GM18909 (cell line): Measurements from ENCODE around the gene NCBP2.

Experiments
- ATAC-seq: cut with Tn5 transposase; IDR thresholded peaks from one replicate; pipeline ENCODE4 v1.9.1; 2021; ENCODE audit warnings: mild to moderate bottlenecking; ENCODE audit not compliant: unreplicated experiment, poor library complexity

Gene NCBP2

DNA sequence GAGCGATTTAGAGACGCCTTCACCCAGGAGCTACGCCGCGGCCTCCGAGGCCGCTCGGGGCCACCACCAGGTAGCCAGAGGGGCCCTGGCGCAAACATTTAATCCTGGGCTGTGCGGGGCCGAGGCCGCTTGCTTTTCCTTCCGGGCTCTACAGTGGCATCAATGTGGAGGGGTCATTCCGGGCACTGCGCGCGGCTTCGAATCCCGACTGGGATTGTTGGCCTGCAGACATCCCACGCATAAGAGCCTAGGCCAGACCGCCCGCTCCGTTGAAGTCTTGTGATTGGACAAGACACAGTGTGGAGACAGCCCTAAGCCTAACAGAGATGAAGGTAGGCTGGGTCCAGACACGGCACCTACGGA lies 568 bp upstream of the NCBP2 start:
- peak; percentile 13 for ATAC-seq

GRCh38 chr3:196941729-196942225 lies 551 bp downstream of the NCBP2 start:
- peak; percentile 35 for ATAC-seq

DNA sequence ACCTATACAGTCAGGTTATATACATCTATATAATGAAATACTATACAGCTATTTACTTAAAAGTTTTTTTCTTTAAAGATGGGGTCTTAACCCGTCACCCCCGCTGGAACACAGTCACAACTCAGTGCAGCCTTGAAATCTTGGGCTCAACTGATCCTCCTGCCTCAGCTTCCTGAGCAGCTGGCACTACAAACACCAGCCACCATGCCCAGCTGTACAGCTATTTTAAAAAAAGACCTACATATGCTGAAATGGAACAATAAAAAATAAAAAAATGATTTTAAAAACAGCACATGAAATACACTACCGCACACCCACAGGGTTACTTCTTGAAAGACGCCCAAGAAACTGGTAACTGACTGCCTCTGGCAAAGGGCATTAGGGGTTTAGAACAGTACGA lies 3.8 kb downstream of the NCBP2 start:
- no peak for ATAC-seq

GRCh38 chr3:196938124-196938523 lies 4.2 kb downstream of the NCBP2 start:
- ATAC-seq, result no peak

DNA sequence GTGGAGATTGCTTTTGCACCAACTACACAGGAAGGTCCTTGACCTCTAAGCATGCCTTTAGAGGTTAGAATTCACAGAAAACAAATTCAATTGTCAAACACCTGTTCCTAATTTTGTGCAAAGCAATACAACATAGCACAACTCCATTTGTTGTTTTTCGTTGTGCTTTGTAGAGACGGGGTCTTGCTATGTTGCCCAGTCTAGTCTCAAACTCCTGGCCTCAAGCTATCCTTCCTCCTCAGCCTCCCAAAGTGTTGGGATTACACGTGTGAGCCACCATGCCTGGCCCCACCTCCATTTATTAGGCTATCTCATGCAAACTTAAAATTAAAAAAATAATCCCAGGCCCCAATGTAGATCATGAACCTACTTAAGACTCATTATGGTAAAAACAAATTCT lies 6.0 kb downstream of the NCBP2 start:
- ATAC-seq, result no peak

GRCh38 chr3:196932600-196932999 lies 9.7 kb downstream of the NCBP2 start:
- ATAC-seq, result peak; percentile 45

DNA sequence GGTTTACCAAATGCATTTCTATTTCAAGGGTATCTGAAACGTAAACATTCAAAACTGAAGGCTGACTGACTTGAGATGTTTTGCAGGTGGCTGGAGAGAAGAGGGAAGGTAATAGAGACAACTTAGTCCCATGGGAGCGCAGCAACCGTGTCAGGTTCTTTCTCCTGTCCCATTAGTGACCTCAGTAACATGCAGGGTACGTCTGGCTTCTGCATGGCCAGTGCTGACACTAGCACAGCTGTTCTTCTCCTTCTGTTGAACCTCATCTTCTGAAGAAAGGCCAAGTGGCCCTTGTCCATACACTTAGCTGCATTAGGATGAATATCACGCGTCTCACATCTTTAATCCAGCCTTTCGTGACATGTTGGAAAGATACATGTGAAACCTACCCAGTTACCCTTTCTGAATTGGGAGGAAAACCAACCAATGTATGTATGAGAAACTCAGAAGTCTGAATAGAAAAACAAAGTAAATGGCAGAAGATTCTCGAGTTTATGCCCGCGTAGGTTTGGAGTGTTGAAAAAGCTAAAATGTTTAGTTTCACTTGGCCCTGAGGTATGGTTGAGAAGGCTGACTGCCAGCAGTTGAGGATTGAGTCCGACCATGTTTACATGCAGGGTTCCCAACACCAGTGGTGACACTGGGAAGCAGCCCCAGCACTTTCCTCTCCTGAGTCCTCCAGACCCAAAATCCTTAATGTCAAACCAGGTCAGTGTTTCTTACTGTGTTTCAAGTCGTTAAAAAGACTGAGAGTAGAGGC lies 10.3 kb downstream of the NCBP2 start:
- ATAC-seq, result peak; percentile 24

- no peak for ATAC-seq
Measured at GRCh38 chr3:196931157-196931556, 11.2 kb downstream of the NCBP2 start.

DNA sequence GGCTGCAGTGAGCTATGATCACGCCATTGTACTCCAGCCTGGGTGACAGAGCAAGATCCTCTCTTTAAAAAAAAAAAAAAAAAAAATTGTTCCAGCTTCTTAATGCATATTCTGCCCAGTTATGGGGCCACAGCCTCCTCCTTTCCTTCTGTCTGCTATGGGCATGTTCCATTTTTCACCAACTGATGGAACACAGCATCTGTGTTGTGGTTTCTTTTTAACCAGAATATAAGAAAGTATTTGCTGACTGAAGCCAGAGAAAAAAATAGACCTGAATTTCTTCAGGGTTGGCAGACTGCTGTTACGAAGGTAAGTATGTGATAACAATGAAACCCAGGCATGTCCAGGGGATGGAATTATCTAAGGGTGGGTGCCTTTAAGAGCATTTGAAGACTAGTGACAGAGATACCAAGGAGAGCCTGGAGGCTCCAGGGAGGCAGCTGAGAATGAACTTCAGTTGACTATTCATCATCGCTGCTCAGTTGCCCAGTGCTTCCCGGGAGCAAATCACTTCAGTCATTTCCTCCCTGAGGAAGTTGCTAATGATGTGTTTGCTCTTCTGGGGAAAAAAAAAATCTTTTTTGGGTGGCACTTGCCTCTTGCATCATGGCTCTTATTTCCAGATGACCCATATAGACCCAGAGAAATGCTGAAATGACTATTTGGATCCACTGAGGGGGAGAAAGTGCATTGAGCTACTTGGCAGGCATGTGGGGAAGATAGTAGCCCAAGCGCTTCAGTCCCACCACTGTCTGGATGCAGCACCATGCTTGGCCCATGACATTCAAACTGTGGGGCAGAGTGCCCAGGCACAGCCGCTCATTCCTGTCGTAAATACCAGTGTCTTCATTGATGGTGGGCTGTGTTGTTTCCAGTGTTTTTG lies 14.5 kb downstream of the NCBP2 start:
- ATAC-seq, result no peak

DNA sequence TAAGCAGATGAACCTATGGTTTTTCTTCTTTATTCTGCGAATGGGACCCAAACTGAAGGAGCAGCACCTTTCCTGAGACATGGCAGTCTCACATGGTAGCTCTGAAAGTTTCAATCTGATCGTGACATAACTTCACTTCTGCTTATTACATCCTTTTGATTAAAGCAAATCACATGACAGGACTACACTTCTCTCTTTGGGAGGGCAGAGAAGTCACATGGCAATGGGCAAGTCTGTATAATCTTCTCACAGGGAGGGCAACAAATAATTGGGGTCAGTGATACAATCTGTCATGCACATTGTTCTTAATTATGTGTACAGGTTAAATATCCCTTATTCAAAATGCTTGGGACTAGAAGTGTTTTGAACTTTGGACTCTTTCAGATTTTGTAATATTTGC lies 21.6 kb downstream of the NCBP2 start:
- ATAC-seq, result no peak

DNA sequence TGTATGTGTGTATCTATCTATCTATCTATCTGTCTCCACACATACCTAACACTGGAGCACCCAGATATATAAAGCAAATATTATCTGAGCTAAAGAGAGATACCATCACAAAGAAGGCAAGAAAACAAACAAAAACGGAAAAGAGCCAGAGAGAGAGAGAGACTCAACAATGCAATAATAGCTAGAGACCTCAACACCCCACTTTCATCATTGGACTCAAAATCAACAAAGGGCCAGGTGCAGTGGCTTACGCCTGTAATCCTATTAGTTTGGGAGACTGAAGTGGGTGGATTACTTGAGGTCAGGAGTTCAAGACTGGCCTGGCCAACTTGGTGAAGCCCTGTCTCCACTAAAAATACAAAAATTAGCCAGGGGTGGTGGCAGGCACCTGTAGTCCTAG lies 23.4 kb downstream of the NCBP2 start:
- ATAC-seq, result no peak

DNA sequence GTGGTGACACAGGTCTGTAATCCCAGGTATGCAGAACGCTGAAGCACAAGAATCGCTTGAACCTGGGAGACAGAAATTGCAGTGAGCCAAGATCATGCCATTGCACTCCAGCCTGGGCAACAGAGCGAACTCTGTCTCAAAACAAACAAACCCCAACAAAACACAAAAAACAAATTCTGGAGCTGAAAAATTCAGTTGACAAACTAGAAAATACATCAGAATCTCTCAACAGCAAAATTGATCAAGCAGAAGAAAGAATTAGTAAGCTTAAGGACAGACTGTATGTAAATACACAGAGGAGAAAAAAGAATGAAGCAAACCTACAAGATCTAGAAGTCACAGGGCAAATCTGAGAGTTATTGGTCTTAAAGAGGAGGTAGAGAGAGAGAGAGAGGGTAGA lies 25.3 kb downstream of the NCBP2 start:
- ATAC-seq, result no peak

DNA sequence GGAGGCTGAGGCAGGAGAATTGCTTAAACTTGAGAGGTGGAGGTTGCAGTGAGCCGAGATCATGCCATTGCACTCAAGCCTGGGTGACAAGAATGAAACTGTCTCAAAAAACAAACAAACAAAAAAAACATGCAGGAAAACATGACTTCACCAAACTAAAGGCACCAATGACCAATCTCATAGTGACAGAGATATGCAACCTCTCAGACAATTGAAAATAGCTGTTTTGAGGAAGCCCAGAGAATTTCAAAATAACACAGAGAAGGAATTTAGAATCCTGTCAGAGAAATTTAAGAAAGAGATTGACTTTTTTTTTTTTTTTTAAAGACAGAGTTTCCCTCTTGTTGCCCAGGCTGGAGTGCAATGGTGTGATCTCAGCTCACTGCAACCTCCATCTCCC lies 26.1 kb downstream of the NCBP2 start:
- ATAC-seq, result no peak

DNA sequence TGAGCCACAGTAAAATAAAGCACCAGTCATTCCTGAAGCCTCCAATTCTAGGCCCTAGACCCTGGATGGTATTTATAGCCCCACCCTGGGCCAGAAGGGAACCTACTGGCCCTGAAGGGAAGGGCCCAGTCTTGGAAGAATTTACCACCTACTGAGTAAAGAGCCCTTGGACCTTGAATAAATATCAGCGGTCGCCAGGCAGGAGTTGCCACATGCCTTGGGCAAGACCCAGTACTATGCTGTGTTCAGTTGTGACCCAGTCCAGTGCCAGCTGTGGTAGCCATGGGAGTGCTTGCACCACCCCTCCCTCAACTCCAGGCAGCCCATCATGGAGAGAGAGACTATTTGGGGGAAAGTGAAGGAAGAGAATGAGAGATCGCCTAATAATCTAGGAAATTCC lies 27.0 kb downstream of the NCBP2 start:
- ATAC-seq, result no peak

GRCh38 chr3:196914866-196915265 lies 27.5 kb downstream of the NCBP2 start:
- no peak for ATAC-seq

DNA sequence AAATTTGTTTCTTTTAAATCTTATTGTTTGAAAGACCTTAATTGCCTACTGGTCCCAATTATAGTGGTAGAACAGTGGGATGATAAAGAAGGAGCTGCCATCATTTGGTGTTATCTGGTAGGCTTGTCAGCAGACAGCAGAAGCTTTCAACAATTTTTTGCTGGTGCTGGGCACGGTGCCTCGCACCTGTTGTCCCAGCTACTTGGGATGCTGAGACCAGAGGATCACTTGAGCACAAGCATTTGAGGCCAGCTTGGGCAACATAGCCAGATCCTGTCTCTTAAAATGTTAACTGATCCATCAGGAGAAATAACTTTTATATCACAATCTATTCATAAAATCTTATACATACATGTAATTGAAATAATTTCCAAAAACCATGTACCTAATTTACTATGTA lies 38.6 kb downstream of the NCBP2 start:
- no peak for ATAC-seq

GRCh38 chr3:196902296-196902695 lies 40.0 kb downstream of the NCBP2 start:
- ATAC-seq, result no peak

DNA sequence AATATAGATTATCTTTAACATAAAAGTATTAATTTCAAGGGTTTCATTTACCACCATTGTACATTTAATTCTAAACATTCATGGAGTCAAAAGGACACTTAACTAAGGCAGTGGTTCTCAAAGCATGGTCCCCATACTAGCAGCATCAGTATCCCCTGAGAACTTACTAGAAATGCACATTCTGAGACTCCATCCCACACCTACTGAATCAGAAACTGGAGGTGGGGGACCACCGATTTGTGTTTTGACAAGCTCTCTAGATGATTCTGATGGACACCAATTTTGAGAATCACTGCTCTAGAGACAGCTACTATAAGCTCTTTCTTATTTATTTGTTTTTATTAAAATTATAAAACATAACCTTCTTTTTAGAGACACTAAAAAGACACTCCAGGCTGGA lies 40.6 kb downstream of the NCBP2 start:
- no peak for ATAC-seq

DNA sequence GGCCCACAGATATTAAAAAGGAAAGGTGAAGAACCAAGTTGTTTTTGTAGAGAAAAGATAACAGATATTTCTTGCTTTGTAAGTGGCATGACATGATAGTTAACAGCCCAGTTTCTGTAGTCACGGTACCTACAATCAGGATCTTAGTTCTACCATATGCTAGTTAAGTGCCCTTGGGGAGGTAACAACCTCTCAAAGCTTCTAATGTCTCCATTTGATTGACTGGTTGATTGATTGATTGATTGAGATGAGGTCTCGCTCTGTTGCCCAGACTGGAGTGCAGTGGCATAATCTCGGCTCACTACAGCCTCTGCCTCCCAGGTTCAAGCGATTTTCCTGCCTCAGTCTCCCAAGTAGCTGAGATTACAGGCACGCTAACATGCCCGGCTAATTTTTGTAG lies 46.1 kb downstream of the NCBP2 start:
- no peak for ATAC-seq

- no peak for ATAC-seq
Measured at GRCh38 chr3:196894557-196895295, 47.6 kb downstream of the NCBP2 start.
